HK-2 (cell line): ENCODE measurements around the gene ARF6.

Source experiments
- DNase-seq: peaks from one replicate; pipeline ENCODE4 v3.0.0-alpha.2; 2018; ENCODE audit not compliant: unreplicated experiment

ARF6 gene

DNA sequence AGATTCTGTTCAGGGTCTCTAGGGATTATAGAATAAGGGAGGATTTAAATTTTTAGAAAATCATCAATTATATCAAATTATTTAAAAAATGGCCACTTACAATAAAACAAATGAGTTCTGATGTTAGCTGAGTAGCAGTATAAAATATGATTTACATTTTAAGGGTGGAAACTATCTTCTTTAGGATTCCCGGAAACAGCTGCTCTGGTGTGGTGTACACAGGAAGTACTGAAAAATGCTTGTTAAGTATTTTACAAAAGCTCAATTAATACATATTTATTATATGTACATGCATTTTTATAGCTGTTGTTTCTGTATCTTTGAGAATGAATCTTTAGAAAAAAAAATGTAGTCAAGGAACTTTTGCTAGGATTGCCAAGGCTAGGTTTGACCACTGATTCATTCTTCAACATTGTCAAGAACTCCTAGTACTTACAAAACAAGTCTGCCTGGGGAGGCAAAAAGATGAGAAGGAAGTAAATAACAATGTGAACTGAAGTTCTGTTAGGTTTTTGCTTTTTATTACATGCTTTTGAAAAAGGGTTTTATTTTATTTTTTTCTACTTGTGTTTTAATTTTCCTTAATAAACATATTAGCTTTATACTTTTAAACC lies 48.0 kb downstream of the ARF6 start:
- DNase-seq, result no peak

DNA sequence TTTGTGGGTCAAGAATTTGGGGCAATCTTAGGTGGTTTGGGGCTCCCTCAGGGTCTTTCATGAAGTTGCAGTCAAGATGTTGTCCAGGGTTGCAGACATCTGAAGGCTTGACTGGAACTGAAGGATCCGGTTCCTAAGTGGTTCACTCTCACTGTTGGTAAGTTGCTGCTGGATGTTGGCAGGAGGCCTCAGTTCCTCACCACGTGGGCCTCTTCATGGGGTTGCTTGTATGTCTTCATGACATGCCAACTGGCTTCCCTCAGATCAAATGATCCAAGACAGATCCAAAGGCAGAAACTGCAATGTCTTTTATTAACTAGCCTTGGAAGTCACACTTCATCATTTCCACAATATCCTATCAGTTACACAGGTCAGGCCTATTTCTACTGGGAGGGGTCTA lies 49.2 kb downstream of the ARF6 start:
- DNase-seq, result no peak

DNA sequence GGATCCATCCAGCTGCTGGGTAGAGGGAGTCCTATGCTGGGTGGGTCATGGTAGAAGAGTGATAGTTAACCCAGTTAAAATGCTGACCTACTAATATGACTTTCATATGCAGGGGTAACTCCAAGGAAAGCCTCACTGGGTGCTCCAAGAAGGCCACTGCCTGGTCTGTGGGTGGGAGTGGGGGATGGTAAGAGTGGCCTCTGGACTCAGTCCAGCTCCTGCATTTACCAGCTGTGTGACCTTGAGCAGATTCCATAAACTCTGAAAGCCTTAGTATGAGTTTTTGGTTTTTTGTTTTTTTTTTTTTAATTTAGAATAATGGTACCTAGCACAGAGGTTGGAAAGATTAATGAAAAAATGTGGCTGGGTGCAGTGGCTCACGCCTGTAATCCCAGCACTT lies 51.6 kb downstream of the ARF6 start:
- no peak for DNase-seq

DNA sequence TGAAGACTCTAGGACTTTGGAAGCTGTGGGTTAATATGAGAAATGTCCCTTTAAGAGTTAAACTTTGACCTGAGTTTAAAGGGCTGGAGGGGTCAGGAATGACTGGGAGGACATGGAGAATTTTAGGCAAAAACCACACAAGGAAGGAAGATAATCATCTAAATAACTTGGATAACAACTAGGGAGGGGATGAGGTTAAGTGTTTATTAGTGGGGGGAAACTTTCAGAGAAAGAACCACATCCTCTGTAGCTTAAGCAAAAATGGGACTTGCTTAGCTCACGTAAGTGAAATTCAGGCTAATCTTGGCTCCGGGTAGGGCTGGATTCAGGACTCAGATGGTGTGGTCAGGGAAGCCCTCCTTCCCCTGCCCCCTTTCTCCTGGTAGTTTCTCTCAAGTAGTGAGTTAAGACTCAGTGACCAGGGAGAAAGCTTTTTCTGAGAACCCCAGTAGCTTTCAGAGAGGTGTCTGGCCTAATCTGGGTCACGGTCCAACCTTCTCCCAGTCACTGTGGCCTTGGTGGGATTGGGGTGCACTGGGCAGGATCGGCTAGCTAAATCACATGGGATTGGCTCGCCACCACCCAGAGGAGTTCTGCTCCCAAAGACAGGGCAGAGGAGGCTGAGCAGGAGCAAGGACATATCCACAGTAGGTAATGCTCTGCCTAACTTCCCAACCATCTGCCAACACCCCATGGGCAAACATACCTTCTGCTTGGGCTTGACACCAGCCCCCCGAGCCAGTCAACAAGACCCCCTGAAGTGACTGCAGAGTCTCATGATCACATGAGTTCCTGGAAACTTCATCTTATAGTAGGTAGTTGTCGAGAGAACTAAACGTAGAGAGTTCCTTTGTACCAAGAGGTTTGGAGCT lies 52.8 kb downstream of the ARF6 start:
- no peak for DNase-seq
